Uterus (tissue), 2 donors: Measurements from ENCODE around the gene TMEM141.

ENCODE experiments used
- CTCF ChIP-seq, 4 experiments: fragments of 200-600 bp in 2 of 4; fragments of 450-650 bp in 2 of 4; sonication (generic) in 2 of 4; IDR thresholded peaks; one replicate each; pipeline ENCODE4 v1.5.1; 2016 to 2019; ENCODE audit warnings: antibody characterized with exemption in 4 of 4, mild to moderate bottlenecking in 2 of 4, moderate library complexity in 1 of 4
- POLR2A ChIP-seq, 2 donors: fragments of 450-650 bp; IDR thresholded peaks; one replicate each; pipeline ENCODE4 v1.6.1; 2016; ENCODE audit warnings: antibody characterized with exemption in 2 of 2, mild to moderate bottlenecking in 1 of 2, moderate library complexity in 1 of 2

DNA sequence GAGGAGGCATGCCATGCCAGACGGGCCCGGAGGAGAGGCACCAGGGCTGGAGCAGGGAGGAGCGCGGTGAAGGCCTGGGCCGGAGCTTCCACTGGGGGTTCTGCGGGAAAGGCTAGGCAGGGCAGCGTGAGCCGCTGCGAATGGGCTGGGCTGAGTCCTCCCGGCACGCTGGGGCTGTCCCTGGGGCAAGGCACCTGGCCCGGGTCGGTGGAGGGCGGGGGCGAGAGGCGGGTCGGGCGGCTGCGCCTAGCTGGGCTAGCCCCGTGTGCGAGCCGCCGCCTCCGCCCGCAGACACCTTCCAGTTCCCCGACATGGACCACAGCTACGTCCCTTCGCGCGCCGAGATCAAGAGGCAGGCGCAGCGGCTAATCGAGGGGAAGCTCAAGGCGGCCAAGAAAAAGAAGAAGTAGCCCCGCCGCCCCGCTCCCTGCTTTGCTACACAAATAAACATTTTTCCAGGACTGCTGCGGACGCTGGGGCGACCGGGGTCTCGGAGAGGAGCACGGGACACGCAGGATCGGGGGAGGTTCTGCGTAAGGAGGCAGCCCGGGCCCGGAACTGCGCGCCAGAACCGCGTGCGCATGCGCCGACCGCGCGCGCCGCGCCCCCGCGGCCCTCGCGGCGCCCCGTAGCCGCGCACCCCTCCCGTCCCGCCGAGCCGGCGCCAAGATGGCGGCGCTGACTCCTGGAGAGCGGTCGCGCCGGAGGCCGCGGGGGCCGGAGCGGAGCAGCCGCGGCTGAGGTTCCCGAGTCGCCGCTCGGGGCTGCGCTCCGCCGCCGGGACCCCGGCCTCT, 16.3 kb downstream of the TMEM141 start, which contains the start of gene RABL6:
- peak in 2 of 4 experiments; percentile 34 to 45 for TF ChIP-seq CTCF (IDR thresholded peaks at IDR 0.05)
- TF ChIP-seq POLR2A (IDR thresholded peaks at IDR 0.05): peak; percentile 44 to 82
